COLO668 (cell line): ENCODE data around the gene MEGF9.
A peak's percentile ranks its signal among the peaks of the same experiment; 100 is the strongest.
"Not testable (repeated sequence)": the region's sequence is repeated elsewhere in the genome, so short reads cannot be mapped to it uniquely, and the experiment has no call there.

ENCODE experiments used
- DNase-seq: peaks from one replicate; lab custom pipeline; 2025; ENCODE audit not compliant: unreplicated experiment; lab: John Stamatoyannopoulos, UW

The MEGF9 gene

DNA sequence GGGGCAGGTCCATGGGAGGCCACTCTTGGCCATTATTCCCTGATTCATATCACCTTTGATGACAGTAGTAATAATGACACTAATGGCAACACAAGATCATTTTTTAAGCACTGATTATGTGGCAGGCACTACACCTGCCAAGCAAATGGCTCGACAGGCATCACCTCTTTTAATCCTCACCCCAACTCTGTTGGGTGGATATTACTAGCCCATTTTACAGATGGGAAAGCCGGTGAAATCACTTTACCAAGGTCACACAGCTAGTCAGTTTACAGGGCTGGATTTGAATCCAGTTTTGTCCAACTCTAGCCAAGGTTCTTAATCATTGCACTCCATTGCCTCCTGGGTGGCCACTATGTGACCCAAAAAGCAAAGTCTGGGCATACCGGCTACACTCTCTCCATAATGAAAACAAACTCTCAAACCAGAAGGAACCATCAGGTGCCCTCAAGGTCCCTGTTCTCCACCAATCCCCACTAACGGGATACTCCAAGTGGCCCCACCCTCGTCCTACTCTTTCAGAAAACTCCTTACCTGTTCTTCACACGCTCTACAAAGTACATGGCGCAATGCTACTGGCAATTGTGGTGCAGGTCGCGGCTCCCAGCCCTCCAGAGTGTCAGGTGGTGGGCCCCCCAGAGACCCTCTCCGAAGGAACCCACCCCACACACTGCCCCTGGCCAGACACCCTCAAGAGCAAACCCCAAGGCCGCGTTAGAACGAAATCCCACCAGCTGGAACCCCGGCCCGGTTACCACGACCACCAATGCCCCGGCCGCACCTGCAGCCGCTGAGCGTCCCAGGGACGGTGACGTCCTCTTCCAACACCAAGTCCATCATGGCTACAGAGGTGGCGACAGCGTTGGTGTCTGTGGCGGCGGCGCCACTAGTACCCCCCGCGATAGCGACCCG is 134.9 kb downstream of the MEGF9 start:
- peak; percentile 36 for DNase-seq

DNA sequence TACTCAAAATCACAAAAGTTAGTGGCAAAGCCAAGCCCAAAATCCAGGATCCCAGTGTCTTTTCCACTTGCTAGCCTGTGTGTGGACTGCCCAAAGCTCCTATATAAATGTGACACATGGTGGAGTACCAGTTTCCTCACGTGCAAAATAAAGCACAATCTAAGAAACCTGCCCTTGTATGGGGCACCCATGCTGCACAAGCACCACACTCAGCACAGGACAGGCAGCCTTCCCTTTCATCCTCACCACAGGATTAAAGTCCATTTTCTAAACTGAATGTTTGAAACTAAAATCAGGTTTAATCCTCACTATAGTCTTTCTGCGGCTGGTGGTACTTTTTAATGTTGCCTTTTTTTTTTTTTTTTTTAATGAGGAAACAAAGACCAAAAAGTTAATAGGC is 139.8 kb downstream of the MEGF9 start:
- DNase-seq, result no peak

DNA sequence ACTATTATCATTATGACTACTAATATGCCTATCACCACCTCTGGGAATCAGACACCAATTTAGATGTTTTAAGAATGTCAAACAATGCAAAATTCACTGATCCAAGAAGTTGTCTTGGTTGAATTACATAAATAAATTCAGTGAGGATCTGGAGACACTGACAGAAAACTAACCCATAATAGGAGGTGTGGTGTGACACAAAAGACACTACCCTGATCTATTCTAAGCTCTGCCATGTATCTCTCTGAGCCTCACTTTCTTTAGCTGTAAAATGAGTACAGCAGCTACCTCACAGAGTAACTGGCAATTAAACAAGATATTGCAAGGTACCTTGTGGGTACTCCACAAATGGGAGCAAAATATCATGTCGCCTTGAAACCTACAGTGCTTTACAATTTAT is 141.8 kb downstream of the MEGF9 start:
- no peak for DNase-seq

DNA sequence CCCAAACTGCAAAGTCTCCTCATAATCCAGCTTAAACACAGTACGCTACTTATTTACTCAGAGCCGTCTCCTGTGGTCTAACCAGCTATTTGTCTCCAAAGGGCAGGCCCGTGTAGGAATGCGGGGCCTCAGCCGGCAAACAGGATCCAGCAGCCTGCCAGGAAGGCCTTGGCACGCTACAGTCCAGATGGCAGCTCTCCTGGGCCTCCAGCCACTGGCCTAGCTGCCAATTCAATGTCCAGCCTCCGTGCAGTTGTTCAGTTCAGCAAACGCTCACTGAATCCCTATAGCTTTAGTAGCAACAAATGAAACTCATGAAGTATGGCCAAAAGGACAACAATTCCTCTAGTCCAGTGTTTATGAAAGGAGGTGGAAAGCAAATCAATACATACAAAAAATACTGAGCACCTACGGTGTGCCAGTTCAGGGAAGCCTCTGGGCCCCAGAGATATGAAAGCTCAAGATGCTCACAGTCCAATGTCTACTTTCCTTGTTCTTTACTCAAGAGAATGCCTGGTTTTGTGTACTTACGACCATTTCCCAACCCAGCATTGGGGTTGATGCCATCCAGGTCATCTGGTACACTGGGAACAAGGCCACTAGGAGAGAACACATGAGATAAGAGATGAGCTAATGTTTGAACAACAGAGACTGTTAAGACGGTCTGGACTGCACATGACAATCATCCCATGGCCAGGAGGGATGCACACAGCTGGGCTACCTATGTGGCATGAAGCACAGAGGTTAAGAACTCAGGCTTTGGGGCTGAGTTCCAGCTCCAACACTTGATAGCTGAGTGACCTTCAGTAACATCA is 142.6 kb downstream of the MEGF9 start:
- no peak for DNase-seq

DNA sequence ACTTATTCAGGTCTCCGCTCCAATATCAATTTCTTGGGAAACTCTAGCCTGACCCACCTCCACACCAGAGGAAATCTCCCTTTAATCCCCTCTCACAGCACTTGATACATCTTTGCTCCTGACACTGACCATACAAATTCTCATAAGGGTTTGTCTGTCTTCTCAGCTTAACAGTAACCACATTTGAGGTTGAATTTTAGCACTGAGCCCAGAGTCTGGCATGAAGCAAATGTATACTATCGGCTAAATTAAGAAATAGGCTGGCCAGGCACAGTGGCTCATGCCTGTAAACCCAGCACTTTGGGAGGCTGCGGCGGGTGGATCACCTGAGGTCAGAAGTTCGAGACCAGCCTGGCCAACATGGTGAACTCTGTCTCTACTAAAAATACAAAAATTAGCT is 144.0 kb downstream of the MEGF9 start:
- no peak for DNase-seq

DNA sequence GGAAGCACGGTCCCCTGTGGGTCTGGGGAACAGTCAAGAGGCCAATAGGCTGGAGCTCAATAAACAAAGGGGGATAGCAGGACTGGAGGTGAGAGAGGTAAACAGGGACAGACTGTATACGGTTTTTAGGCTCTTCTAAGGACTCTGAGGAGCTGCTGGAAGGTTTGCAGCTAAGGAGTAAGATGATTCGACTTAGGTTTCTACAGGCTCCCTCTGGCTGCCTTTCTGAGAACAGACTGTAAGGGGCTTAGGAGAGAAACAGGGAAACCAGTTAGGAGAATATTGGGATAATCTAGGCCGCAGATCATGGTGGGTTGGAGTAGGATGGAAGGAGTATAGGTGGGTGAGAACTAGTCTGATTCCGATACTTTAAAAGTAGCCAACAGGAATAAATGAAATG is 144.7 kb downstream of the MEGF9 start:
- no peak for DNase-seq

DNA sequence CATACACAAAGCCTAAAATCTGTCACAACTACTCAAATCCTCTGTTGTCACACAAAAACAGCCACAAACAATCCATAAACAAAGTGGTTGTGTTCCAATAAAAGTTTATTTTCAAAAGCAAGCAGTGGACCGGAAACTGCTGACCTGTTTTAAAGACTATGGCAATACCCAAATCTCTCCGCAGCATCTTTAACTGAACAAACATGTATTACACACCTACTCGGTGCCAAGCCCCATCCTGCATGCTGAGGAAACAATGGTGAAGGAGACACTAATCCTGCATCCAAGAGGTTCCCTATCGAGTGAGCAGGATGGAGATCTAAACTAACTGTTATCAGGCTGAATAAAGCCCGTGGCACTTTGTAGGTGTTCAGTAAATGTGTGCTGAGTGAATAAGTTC is 145.5 kb downstream of the MEGF9 start:
- DNase-seq, result no peak

DNA sequence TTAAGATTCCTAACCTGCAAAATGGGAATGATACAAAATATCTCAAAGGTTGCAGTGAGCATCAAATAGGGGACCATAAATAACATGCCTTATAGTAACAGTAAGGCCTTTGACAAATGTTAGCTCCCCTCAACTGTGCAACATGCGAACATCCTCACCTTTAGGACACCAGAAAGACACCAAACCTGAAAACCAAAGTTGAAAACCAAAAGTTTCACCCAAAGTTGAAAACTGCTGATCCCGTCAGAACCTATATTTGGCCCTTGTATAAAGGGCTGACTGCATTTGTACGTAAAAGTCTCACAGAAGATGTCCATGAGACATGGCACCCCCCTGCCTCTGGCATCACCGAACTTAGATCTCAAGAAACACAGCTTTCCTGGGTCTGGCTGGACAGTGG is 146.4 kb downstream of the MEGF9 start:
- no peak for DNase-seq

DNA sequence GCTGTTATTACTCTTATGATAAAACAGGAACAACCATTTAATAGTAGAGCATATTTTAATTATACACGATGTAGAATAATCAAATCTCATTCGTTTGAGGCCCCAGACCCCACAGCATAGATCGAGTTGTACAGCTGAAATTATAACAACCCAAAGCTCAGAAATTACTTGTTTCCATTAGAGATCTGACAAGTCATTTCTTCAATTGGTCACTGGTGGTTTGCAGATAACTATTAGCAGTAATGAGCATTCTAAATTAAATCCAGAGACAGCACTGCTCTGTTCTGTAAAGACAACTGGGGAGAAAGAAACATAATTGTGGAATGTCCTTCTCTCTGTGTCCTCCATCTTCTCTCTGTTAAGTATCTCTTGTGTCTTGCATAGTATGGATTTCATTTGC is 147.2 kb downstream of the MEGF9 start:
- no peak for DNase-seq

DNA sequence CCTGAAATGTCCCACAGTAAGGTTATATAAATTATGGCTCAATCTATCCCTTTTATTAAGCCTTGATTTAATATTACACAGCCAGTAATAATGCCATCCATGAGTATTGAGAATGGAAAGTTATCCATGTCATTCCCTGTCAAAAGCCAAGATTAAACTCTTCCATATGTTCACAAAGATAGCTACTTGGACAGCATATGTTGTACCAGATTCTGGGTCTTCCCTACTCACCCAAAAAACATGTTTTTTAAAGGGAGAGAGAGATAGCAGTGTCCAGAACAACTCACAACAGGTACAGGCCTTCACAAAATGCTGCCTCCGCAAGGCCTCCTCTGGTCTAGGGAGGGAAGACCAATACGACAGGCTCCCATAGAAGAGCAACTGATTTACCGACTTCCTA is 149.7 kb downstream of the MEGF9 start:
- no peak for DNase-seq

DNA sequence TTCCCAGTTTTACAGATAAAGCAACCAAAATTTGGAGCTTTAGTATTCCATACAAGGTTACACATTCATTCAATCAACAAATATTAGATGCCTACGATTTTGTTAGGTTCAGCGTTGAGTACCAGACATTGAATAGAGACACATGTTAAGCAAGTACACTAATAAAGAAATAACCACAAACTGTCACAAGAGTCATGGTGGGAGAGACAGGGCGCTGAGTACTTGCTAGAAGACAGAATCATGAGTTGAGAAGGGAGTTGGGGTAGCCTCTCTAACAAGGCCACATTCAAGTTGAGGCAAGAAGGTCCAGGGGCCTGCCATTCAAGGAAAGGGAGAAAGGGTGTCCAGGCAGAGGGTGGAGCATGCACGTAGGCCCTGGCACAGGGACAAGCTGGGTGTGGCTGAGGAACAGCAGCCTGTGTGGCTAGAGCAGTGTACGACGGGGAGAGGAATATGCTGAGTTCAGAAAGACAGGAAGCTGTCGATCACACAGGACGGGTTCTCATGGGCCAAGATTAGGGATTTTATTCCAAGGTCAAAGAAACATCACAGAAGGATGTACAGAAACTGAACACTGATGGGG is 151.3 kb downstream of the MEGF9 start:
- no peak for DNase-seq

DNA sequence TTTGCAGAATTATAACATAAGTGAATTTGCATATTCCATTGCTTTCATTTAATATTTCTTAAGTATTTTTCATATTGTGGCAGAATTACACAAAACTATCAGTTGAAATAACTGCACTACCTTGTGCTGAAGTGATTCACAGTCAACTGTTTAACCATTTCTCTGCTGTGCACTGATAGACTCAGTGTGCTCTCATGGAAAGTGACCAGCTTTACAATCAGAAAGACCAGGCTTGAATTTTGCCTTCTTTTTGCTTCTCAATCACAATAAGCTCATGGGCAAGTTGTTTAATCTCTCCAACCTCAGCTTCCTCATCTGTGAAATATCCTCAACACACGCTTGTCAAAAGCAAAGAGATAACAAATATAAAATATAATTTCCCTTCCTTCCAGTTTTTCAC is 152.6 kb downstream of the MEGF9 start:
- no peak for DNase-seq

DNA sequence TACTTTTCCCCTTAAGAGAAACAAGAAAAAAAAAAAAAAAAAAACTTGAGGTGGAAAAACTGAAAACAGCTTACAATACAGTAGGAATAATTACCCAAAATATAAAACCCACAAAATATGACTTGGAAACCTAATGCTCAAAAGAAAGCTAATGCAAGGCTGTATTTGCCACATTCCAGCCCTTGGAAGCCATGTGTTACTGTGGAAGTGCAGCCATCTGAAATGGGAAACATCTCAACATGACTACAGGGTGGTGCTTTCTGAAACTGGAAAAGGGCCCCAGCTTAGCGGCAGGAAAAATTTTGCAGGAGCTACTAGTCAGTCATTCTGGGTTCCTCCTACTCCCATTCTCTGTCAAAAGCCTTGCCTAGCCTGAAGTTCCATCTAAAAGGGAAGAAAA is 154.7 kb downstream of the MEGF9 start:
- DNase-seq, result no peak

DNA sequence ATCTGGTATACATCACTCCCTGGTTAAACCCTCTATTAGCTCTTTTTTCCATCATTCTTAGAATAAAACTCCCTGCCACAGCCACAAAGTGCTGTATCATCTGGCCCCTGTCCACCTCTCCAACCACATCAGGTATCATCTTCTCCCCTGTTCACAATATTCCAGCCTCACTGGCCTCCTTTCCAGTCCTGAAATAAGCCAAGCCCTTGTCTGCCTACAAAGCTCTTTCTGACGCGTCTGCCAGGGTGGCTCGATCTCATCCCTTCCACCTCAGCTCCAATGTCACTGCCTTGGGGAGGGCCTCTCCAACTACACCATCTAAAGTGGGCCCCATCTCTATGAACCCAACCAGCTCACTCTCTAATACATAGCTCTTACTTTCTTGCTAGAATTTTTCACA is 155.8 kb downstream of the MEGF9 start:
- DNase-seq, result no peak

DNA sequence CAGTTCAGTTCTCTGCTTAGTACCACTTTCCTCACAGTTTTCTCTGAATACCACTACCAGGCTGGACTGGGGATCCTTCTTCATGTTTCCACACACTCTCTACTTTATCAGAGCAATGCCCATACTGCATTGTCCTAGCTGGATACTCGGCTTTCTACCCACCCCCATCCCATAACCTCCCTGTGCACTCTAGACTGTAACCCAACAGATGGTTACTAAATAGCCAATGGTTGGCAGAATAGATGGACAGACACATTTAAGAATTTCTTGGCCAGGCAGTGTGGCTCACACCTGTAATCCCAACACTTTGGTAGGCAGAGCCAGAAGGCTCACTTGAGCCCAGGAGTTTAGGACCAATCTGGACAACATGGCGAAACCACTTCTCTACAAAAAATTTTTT is 157.1 kb downstream of the MEGF9 start:
- DNase-seq, result no peak

DNA sequence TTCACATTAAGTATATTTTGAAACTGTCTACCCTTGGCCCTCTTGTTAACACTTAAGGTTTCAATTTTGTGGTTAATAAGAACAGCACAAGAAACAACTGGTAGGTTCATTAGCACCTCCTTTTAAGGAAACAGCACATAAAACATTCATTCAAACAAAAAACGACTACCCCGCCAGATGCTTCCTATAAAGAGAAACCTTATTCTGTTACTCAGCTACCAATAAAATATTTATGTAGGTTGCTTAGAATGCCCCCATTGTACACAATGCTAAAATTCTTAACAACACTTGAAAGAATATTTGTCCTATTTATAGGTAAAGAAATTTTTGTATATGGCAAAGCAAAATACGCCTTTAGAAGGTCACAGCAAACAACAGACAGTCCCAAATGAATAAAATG is 157.5 kb downstream of the MEGF9 start:
- DNase-seq, result no peak

DNA sequence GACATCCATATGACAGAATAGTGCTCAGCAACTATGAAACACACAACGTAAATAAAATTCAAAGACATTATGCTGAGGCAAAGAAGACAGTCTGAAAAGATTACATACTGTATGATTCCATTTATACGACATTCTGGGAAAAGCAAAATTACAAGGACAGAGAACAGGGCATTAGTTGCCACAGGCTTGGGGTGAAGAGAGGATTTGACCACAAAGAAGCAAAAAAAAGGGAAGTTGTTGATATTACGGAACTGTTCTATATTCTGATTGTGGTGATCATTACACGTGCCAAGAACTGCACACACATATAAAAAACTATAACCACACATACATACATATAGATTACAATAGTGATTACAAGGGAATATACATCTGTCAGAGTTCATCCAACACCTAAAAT is 158.4 kb downstream of the MEGF9 start:
- DNase-seq, result no peak

DNA sequence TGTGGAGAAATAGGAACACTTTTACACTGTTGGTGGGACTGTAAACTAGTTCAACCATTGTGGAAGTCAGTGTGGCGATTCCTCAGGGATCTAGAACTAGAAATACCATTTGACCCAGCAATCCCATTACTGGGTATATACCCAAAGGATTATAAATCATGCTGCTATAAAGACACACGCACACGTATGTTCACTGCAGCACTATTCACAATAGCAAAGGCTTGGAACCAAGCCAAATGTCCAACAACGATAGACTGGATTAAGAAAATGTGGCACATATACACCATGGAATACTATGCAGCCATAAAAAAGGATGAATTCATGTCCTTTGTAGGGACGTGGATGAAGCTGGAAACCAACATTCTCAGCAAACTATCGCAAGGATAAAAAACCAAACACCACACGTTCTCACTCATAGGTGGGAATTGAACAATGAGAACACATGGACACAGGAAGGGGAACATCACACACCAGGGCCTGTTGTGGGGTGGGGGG is 162.0 kb downstream of the MEGF9 start:
- DNase-seq, result not testable (repeated sequence)
